Measurements from ENCODE around the gene RASGRP4.

RASGRP4 gene

DNA sequence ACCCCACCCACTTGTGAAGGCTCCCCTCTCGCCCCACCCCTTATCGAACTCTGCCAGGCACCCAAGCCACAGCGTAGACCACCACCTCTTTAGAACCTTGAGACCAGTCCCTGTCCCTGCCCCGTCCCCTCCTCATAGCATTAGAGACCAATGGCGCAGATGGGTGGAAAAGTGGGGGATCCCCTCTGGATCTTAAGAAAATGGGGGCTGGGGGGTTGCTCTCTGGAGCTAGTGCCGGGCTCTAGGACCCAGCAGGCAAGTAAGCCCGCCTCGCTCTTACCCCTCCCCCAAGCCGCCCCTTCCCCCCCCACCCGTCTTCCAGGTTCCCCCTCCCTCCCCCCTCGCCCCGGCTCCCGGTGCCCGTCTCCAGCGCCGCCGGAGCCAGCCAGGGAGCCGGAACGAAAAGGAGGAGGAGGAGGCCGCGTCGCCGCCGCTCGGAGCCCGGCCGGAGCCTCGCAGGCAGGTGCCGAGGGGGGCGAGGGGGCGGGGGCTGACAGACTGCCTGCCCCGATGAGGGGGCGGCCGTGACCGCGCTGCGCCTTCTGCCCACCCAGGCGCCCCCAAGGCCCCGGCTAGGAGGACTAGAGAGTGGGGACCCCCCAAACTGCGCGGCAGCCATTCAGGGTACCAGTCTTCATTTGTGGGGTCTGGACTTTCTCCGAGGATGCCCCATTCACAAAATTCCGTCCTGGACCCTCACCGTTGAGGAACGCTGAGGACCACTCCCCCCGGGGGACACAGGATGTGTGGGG lies 37.5 kb downstream of the RASGRP4 start, which contains the start of gene SPRED3:
TSS of gene SPRED3 (plus strand) at position 349 of the 752 bp plus-strand sequence. CDS start 1,606 bp downstream, outside the sequence.
- DNase-seq = no peak

DNA sequence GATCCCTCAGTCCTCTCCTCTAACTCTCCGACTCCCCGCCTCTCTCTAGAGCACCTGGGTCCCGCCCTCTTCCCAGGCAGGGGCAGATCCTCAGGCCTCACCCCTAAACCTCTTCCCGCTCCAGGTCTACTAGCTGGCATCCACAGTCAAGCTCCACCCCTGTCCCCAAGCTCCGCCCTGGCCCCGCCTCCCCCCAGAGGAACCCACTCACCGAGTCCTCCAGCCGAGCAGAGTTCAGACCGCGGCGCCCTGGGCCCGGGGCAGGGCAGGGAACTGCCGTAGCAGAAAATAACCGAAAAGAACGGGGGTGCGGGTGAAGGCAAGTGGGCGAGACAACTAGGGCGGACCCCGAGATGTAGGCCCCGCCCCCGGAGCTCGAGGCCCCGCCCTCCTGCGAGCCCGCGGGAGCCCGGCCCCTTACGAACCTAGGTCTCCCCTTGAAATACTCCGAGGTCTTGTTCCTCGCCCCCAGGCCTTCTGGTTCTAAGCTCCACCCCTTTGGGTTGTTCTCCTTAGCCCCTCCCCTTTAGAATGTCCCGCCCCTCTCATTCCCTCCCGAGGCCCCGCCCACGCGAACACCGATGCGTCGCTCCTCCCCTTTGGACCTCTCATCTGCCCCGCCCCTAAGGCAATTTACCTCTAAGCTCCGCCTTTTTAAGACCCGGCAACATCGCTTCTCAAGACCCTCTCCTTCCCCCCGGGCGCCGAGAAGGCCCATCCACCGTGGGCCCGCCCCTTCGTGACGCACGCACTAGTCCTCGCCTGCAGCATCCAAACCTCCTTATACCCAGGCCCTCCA lies 38.3 kb downstream of the RASGRP4 start, which contains the start of gene GGN:
TSS of gene GGN (minus strand) at position 485 of the 799 bp plus-strand sequence. CDS start 773 bp downstream, outside the sequence.
- DNase-seq = peak; percentile 93

DNA sequence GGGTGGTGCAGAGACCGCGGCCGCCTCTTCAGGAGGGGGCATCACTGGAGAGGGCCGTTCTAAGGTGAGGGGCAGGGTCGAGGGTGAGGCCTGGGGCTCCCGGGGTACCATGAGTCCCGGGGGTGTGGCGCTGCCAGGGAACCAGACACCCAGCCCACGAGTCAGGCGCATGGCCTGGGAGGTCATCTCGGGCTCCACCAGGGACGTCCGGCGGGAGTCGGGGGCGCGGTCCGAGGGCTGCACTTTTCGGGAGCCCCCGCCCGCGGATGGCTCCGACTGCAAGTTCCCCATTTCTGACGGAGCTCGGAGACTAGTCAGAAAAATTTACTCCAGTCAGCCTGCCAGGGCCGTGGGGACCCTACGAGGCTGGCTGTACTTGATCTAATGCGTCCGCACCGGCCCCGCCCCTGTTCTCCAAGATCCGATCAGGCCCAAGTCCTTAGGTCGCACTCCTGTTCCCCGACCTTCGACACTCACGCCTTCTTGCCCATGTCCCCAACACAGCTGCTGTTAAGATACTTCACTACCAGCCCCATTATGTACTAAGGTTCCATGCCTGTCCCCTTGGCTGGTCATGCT lies 39.0 kb downstream of the RASGRP4 start:
- DNase-seq = peak; percentile 62

DNA sequence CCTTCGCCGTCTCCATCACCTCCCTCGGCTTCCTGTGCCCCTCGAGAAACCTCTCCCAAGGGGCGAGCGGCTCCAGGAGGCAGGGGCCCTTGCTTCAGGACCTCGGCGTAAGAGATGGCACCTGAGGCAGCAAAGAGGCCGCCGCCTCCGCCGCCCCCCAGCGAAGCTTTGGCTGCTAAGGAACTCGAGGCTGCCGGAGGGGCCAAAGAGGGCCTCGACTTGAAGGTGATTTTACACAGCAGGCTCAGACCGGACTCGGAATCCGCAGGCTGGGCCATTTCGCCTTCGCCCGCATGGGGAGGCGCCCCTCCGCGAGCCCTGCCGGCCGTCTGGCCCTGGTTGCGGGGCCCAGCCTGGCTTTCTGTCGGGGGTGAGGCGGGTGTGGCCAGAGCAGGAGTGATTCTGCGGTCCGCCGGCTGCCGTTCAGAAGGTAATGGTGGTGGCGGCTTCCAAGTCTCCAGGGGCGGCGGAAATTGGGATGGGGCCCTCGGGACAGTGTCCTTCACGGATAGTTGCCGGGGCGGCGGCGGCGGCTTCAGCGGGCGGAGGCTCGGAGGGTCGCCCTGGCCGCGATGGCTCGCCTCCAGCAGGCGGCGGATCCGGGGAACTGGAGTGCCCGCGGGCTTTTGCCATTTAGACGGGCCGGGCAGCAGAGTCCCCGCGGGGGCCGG lies 39.6 kb downstream of the RASGRP4 start:
- DNase-seq = no peak

DNA sequence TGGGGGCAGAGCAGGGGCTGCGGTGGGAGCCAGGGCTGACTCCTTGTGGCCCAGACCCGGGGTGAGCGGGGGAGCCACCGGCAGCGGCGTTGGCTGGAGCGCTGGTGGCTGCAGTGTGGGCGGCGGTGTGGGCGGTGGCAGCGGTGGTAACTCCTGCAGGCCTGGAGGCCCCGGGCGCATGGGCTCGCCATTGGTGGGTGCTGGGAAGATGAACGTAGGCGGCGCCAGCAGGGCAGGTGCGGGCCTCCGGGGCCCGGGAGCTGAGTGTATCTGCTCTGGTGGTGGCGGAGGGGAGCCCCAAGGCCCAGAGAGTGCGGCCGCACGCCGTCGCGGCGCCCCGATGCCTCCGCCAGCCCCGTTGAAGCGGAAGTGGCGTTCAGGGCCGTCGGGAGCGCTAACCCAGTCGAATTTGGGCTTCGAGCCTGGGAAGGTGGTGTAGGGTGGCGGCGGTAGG lies 40.2 kb downstream of the RASGRP4 start:
- peak; percentile 61 for DNase-seq

DNA sequence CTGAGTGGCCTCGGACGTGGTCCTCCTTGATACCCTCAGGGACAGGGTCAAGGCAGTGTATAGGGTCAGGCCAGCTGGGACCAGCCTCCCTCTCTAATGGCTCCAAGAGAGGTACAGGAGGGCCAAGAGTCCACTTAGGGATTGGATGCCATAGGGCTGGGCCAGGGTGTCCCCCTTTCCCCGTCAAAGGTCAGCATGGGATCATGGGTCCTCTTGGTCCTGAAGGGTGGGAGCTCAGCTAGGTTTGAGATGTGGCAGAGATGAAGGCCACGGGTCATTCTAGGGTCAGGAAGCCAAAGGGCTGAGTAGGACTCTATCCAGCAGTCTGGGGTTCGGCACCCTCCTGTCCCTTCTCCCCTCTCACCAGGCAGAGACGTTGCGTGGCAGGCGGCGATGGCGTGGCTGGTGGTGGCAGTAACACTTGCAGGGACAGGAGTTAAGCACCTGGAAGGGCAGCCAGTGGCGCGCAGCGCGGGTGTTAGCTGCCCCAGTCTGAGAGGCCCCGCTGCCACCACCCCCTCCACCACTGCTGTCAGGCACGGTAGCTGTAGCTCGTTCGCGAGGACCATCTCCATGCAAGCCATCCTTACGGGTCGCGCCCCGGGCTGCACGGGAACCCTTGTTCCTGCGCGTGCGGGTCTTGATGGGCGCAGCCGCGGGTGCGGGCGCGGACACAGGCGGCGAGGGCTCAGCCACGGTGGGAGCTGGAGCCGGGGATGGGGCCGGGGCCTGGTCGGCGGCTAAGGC lies 40.8 kb downstream of the RASGRP4 start:
- DNase-seq = no peak

DNA sequence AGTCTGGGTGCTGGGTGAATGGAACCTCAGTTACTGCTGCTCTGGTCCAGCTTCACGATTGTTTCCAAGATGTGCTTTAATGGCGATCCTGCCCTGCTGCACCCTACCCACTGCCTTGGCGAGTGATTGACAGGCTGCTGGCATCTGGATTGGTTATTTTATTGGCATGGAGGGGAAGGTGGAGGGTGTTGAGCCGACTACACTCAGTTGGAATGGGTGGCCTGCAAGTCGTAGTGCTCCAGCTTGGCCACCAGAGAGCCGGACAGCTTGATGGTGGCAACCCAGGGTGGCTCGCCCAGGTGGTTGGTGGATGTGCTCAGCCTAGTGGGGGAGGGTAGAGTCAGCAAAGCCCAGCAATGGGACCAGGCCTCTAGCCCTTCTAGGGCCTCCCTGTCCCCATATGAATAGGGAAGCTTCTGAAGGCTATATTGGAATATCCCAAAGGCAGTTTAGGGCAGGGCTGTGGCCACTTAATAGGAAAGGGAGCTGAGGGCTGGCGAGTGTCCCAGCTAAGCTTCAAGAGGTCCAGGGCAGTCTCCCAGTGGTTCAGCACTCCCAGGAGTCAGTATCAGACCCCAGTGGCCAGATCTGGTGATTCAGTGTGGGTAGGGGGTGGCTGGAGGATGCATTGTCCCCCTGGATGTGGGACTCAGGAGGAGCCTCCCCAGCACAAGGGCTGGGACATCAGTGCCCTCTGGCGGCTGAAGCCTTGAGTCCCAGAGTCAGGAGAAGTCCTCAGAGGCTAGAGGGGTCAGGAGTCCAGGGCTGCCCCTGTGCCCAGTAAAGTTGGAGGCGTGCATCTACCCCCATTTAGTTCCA lies 41.6 kb downstream of the RASGRP4 start:
- DNase-seq = no peak

DNA sequence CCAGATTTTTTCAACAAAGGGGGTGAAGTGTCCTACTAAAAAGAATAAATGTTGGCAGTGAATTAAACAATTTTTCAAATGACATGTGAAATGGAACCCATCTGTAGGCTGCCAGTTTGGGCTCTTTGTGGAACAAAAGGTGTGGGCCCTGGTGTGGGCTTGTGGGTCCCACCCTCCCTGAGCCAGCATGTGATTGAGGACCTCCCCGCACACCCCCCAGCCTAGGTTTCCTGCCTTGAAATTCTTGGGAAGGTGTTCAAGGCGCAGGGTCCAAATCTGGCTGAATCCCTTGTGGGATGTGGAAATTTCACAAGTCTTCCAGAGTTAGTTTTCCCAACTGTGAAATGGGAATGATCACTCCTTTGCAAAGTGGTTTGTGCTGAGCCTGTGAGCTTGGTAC lies 42.3 kb downstream of the RASGRP4 start:
- DNase-seq = no peak

DNA sequence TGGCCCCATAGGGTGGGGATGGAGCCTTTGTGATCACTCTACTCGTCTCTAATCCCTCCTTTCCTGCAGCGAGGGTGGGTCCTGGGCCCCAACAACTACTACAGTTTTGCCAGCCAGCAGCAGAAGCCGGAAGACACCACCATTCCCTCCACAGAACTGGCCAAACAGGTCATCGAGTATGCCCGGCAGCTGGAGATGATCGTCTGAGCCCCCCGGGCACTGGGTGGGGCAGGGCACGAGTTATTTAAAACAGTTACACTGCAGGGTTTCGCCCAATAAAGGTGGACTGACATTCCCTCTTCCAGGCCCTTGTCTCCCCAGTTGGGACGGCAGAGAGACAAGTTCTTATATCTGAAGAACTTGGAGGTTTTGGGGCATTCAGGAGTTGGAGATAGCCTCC lies 42.8 kb downstream of the RASGRP4 start:
- DNase-seq = no peak

DNA sequence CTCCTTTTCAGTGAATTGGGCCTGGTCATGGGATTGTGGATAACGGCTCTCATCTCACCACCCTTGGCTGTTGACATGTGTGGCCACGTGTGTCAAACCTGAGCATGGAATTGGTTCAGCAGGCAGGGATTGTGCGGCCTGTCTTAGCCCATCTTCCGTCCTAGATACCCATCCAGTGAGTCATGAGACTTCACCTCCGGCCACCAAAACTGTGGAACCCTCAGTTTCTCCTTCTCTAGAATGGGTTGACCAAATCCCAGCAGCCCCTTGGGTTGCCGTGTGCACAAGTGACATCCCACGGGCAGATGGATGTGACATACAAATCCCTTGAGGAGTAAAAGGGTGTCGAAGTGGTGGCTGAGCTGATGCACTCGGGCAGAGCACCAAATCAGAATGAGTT lies 44.9 kb downstream of the RASGRP4 start:
- DNase-seq = no peak

DNA sequence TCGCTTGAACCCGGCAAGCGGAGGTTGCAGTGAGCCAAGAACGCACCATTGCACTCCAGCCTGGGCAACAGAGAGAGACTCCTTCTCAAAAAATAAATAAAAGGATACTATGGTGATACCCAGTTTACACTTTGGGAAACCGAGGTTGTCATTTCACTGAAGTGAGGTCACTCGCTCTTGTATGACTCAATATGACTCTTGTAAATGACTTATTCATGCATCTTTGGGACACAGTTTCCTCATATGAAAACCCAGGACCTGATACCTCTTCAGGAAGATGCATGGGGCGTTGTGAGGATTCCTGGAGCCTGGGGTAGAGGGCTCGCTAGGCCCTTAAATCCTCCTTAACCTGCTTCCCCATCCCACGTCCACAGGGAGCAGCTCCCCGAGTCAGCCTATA lies 47.2 kb downstream of the RASGRP4 start:
- DNase-seq = no peak

DNA sequence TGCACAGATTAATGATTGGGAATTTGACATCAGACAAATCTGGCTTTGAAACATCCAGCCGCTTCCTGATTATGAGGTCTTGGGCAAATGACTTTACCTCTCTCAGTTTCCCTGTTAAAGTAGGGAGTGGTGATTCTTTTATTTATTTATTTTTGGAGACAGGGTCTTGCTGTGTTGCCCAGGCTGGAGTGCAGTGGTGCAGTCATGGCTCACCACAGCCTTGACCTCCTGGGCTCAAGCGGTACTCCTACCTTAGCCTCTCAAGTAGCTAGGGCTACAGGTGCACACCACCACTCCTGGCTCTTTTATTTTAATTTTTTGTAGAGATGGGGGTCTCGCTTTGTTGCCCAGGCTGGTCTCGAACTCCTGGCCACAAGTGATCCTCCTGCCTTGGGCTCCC lies 49.0 kb downstream of the RASGRP4 start:
- no peak for DNase-seq

DNA sequence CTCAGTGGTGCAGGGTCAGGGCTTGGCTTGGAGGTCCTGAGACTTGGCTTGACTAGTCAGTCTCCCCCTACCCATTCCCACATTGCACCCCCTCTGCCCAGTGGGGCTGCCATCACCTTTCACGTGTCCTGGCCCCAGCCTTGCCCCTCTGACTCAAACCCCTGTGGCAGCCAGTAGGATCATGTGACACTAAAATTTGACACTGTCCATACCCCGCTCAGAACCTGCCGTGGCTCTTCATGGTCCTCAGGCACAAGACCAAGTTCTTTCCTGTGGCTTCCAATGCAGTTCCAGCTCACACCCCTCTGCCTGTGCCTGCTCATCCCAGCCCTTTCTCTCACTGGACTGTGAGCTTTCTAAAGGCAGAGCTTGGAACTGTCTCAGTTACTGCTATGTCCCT lies 49.4 kb downstream of the RASGRP4 start:
- no peak for DNase-seq

DNA sequence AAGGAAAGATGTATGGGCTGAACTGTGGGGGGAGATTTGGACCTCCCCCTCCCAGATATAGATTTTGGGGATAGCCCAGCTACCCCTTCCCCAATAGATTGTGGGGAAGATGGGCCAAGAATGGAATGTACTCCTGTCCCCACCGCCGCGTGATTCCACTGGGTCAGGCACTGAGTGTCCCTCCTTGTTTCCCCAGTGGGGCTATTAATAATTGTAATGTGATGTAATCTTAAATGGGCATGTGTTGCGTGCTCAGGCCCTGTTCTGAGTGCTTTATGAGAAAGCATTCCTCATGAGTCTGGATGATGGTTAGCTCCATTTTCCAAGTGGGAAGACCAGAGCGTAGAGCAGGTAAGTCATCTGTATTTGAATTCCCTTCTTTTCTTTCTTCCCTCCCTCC lies 50.3 kb downstream of the RASGRP4 start:
- DNase-seq = no peak

DNA sequence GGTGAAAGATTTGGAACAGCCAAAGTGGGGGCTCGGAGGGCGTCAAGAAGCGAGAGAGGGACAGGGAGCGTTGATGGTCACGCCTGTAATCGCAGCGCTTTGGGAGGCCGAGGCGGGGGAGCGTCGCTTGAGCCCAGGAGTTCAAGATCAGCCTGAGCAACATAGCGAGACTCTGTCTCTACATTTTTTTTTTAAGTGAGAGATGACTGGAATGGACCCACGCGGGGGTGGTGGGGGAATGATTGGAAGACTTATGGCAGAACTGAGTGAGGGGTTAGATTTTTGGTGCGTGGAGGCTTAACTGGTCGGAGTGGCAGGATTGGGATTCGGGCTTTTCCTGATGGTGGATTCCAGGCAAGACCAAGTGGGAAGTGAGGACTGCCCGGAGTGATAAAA lies 50.9 kb downstream of the RASGRP4 start:
- no peak for DNase-seq

DNA sequence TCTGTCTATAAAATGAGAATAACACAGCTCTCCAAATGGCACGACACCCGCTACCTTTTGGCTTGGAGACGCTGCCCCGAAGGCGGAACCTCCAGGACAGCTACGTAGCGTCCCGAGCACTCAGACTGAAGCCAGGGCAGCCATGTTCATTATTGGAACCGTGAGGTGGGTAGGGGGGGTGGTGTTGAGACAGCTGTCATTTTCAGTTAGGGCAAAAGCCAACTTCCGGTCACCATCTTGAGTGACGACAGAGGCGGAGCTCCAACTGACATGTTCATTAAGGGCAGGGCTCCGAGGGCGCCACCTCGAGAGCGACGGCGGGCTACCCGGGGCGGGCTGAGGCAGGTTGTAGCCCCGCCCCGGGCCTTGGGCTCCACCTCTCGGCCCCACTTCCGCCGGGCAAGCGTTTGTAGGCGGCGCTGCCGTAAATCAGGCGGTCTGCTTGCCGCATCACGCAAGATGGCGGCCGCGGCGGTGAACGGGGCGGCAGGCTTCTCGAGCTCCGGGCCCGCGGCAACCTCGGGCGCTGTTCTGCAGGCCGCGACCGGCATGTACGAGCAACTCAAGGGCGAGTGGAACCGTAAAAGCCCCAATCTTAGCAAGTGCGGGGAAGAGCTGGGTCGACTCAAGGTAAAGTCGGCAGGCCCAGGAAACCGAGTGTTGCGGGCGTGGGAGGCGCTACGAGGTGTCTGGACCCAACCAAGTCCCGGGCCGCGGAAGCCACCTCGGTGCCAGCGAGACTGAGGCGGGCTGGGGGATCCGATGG lies 51.5 kb downstream of the RASGRP4 start, which contains the start of gene PSMD8:
TSS of gene PSMD8 (plus strand) at position 240 of the 766 bp plus-strand sequence. CDS start at position 271, 31 bp downstream.
- DNase-seq = peak; percentile 97

DNA sequence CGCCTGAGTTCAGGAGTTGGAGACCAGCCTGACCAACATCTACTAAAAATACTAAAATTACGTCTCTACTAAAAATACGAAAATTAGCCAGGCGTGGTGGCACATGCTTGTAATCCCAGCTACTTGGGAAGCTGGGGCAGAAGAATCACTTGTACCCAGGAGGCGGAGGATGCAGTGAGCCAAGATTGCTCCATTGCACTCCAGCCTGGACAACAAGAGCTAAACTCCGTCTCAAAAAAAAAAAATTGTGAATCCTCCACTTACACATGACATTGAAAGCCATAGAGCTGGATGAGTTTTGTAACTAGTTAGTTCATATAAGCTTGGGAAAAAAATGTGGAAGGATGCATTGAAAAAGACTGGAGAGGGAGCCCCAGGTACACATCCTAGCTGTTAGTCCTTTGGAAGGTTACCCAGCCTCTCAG lies 52.1 kb downstream of the RASGRP4 start:
- no peak for DNase-seq

DNA sequence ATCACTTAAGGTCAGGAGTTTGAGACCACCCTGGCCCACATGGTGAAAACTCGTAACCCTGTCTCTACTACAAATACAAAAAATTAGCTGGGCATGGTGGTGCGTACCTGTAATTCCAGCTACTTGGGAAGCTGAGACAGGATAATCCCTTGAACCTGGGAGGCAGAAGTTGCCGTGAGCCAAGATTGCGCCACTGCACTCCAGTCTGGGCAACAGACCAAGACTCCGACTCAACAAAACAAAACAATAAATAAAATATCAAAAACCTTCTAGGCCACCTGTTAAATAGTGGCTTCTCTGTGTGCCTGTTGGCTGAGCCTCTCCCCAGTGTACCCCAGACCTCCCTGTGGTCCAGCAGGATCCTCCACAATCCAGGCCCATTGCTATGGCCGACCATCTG lies 54.9 kb downstream of the RASGRP4 start:
- DNase-seq = no peak

DNA sequence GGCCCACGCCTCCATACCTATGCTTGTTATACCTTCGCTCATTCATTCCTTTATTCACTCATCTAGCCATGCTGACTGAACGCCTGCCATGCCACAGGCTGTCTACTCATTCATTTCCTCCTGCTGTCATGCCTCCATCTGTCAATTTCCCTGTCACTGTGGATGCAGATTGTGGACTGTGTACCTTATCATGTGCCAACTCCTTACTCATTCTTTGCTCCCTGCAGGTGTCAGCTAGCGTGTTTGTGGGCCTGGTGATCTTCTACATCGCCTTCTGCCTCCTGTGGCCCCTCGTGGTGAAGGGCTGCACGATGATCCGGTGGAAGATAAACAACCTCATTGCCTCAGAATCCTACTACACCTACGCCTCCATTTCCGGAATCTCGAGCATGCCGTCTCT lies 55.7 kb downstream of the RASGRP4 start:
- no peak for DNase-seq

DNA sequence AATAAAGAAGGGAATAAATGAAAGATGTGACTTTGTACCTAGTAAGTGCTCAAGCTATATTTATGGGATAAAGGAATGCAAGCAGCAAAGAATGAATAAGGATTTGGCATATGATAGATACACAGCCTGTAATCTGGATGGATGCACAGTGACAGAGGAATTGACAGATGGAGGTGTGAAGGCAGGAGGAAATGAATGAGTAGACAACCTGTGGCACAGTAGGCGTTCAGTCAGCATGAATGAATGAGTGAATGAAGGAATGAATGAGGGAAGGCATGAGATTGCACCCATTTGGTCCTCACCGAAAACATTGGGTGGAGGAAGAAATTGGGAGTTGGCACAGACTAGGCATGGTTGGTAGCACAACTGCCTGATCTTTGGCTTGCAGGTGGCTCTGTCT lies 56.4 kb downstream of the RASGRP4 start:
- DNase-seq = no peak

Measured in activated CD8-positive, alpha-beta memory T cell treated with anti-CD3 and anti-CD28 coated beads, Interleukin-2, amount 50 U/mL, for 48 hours (primary cell).